ENCODE results near the gene CDK10. TPM values are rescaled to one million over a fixed set of nuclear protein-coding genes. Genes with fewer than 3 reads are reported as not detected.

The CDK10 gene
- total RNA-seq, 1 experiment from 2014 or later, result 52.6 TPM

- in situ Hi-C loops (cut with HindIII; ENCODE audit: low pct_unique_long_range_greater_than_20kb, low sequenced_read_pairs) (no loop called here), intact Hi-C loops (cut with micrococcal nuclease; ENCODE audit: unreplicated experiment) (no loop called here)
- Histone ChIP-seq H3K4me3 (ENCODE audit: low read depth in 2 of 2, low read length in 2 of 2) (no peak overlapping the region), H3K4me1 (ENCODE audit: control insufficient read depth, insufficient read depth, low read length) (peaks cover 7% of the 10 kb centered on the region), H3K27me3 (ENCODE audit: control insufficient read depth, insufficient read depth, low read length) (peaks cover 4% of the 10 kb centered on the region), H3K36me3 (ENCODE audit: control insufficient read depth, insufficient read depth, low read length) (no peaks in the 10 kb centered on the region), H3K9me3 (ENCODE audit: control insufficient read depth, insufficient read depth, low read depth, low read length) (no peaks in the 10 kb centered on the region), H3K27ac (ENCODE audit: low read length) (no peak overlapping the region)
- DNase-seq (ENCODE audit: low read depth, low spot score) (no peak), ATAC-seq (no peak)
- no TSS peak for BruUV-seq (replicated peaks)
- CTCF ChIA-PET, result no interaction called here
- POLR2A ChIA-PET, result no interaction called here
- no peak for TF ChIP-seq POLR2AphosphoS5 (IDR thresholded peaks at IDR 0.05; ENCODE audit: low read depth, low read length)
- TF ChIP-seq REST (IDR thresholded peaks at IDR 0.05; ENCODE audit: insufficient read depth in 1 of 2, low read depth in 2 of 2, low read length in 1 of 2), result no peak
- TF ChIP-seq CTCF (IDR thresholded peaks at IDR 0.05), result no peak
- TF ChIP-seq TCF7L2 (IDR thresholded peaks at IDR 0.05; ENCODE audit: low read depth, low read length), result no peak
- no peak for TF ChIP-seq SIN3A (IDR thresholded peaks at IDR 0.05; ENCODE audit: borderline replicate concordance, insufficient read depth, low read depth, low read length)
Observed at GRCh38 chr16:89638455-89638854, 48.0 kb upstream of the CDK10 start.

GRCh38 chr16:89639385-89639784 is 47.1 kb upstream of the CDK10 start:
- ChIA-PET CTCF (no interaction called here), POLR2A (interaction anchor here (0.6 kb wide), 1 partner anchor 64 kb away, joined by 12 read pairs; the partner anchor contains the start of gene CPNE7)
- BruUV-seq (replicated peaks), result no TSS peak
- peaks cover 3% of the 10 kb centered on the region for H3K27me3 ChIP-seq (ENCODE audit: control insufficient read depth, insufficient read depth, low read length)
- in situ Hi-C loops (cut with HindIII; ENCODE audit: low pct_unique_long_range_greater_than_20kb, low sequenced_read_pairs), result no loop called here
- H3K4me1 ChIP-seq (ENCODE audit: control insufficient read depth, insufficient read depth, low read length), result peaks cover 7% of the 10 kb centered on the region
- H3K27ac ChIP-seq (ENCODE audit: low read length), result no peak overlapping the region
- no peaks in the 10 kb centered on the region for H3K36me3 ChIP-seq (ENCODE audit: control insufficient read depth, insufficient read depth, low read length)
- no peaks in the 10 kb centered on the region for H3K9me3 ChIP-seq (ENCODE audit: control insufficient read depth, insufficient read depth, low read depth, low read length)
- H3K4me3 ChIP-seq (ENCODE audit: low read depth in 2 of 2, low read length in 2 of 2), result no peak overlapping the region
- ATAC-seq (no peak), DNase-seq (ENCODE audit: low read depth, low spot score) (no peak)
- intact Hi-C loops (cut with micrococcal nuclease; ENCODE audit: unreplicated experiment), result no loop called here
- no peak for TF ChIP-seq REST (IDR thresholded peaks at IDR 0.05; ENCODE audit: insufficient read depth in 1 of 2, low read depth in 2 of 2, low read length in 1 of 2)
- TF ChIP-seq CTCF (IDR thresholded peaks at IDR 0.05), result no peak
- TF ChIP-seq TCF7L2 (IDR thresholded peaks at IDR 0.05; ENCODE audit: low read depth, low read length), result no peak
- TF ChIP-seq POLR2AphosphoS5 (IDR thresholded peaks at IDR 0.05; ENCODE audit: low read depth, low read length), result no peak
- no peak for TF ChIP-seq SIN3A (IDR thresholded peaks at IDR 0.05; ENCODE audit: borderline replicate concordance, insufficient read depth, low read depth, low read length)
